ENCODE data around the gene PSMA4.

PSMA4 gene

GRCh38 chr15:78567531-78567930 is 27.3 kb downstream of the PSMA4 start:
- no peak overlapping the region for H3K4me3 Mint-ChIP-seq
- H3K4me1 Mint-ChIP-seq (ENCODE audit: low read depth): peaks cover 27% of the 10 kb centered on the region
- no peaks in the 10 kb centered on the region for H3K9me3 Mint-ChIP-seq (ENCODE audit: low read depth)
- H3K27ac Mint-ChIP-seq: no peak overlapping the region
- H3K27me3 Mint-ChIP-seq: peaks cover 12% of the 10 kb centered on the region
- peaks cover 2% of the 10 kb centered on the region for H3K36me3 Mint-ChIP-seq

- Mint-ChIP-seq H3K4me3 (no peak overlapping the region), H3K27ac (no peak overlapping the region), H3K9me3 (ENCODE audit: low read depth) (no peaks in the 10 kb centered on the region), H3K4me1 (ENCODE audit: low read depth) (peaks cover 15% of the 10 kb centered on the region), H3K27me3 (peaks cover 14% of the 10 kb centered on the region), H3K36me3 (peaks cover 2% of the 10 kb centered on the region)
Measured at GRCh38 chr15:78570710-78571109, 30.5 kb downstream of the PSMA4 start.

- H3K4me1 Mint-ChIP-seq (ENCODE audit: low read depth): peaks cover 10% of the 10 kb centered on the region
- peaks cover 11% of the 10 kb centered on the region for H3K27me3 Mint-ChIP-seq
- H3K9me3 Mint-ChIP-seq (ENCODE audit: low read depth): no peaks in the 10 kb centered on the region
- no peak overlapping the region for H3K27ac Mint-ChIP-seq
- H3K4me3 Mint-ChIP-seq: no peak overlapping the region
- H3K36me3 Mint-ChIP-seq: peaks cover 2% of the 10 kb centered on the region
Measured at GRCh38 chr15:78571382-78571781, 31.1 kb downstream of the PSMA4 start.

GRCh38 chr15:78573416-78573815 is 33.2 kb downstream of the PSMA4 start:
- Mint-ChIP-seq H3K27me3 (peaks cover 4% of the 10 kb centered on the region), H3K9me3 (ENCODE audit: low read depth) (no peaks in the 10 kb centered on the region), H3K36me3 (no peaks in the 10 kb centered on the region), H3K4me3 (no peak overlapping the region), H3K27ac (no peak overlapping the region), H3K4me1 (ENCODE audit: low read depth) (peaks cover 1% of the 10 kb centered on the region)

GRCh38 chr15:78574944-78575343 is 34.7 kb downstream of the PSMA4 start:
- H3K36me3 Mint-ChIP-seq: no peaks in the 10 kb centered on the region
- H3K27ac Mint-ChIP-seq: no peak overlapping the region
- H3K27me3 Mint-ChIP-seq: peaks cover 4% of the 10 kb centered on the region
- no peak overlapping the region for H3K4me3 Mint-ChIP-seq
- H3K9me3 Mint-ChIP-seq (ENCODE audit: low read depth): no peaks in the 10 kb centered on the region
- H3K4me1 Mint-ChIP-seq (ENCODE audit: low read depth): no peaks in the 10 kb centered on the region

- H3K9me3 Mint-ChIP-seq (ENCODE audit: low read depth): no peaks in the 10 kb centered on the region
Measured at GRCh38 chr15:78597583-78597982, 57.3 kb downstream of the PSMA4 start.

GRCh38 chr15:78598348-78598747 is 58.1 kb downstream of the PSMA4 start:
- Mint-ChIP-seq H3K9me3 (ENCODE audit: low read depth) (no peaks in the 10 kb centered on the region), H3K27me3 (no peaks in the 10 kb centered on the region), H3K4me1 (ENCODE audit: low read depth) (no peaks in the 10 kb centered on the region), H3K4me3 (no peak overlapping the region), H3K36me3 (no peaks in the 10 kb centered on the region), H3K27ac (no peak overlapping the region)

More at GRCh38 chr15:78597583-78597982, 57.3 kb downstream of the PSMA4 start:
- H3K4me1 Mint-ChIP-seq (ENCODE audit: low read depth): no peaks in the 10 kb centered on the region
- H3K4me3 Mint-ChIP-seq: no peak overlapping the region
- H3K27ac Mint-ChIP-seq: no peak overlapping the region
- H3K27me3 Mint-ChIP-seq: no peaks in the 10 kb centered on the region
- H3K36me3 Mint-ChIP-seq: no peaks in the 10 kb centered on the region

- no peak overlapping the region for H3K4me3 Mint-ChIP-seq
- H3K4me1 Mint-ChIP-seq (ENCODE audit: low read depth): no peaks in the 10 kb centered on the region
- no peaks in the 10 kb centered on the region for H3K36me3 Mint-ChIP-seq
- no peaks in the 10 kb centered on the region for H3K9me3 Mint-ChIP-seq (ENCODE audit: low read depth)
- H3K27ac Mint-ChIP-seq: no peak overlapping the region
- peaks cover 5% of the 10 kb centered on the region for H3K27me3 Mint-ChIP-seq
Measured at GRCh38 chr15:78599189-78599588, 58.9 kb downstream of the PSMA4 start.

Measured in activated naive CD8-positive, alpha-beta T cell (primary cell).